Globus pallidus (tissue), 1 donor: Measurements from ENCODE around the gene CEP43.

Experiments used
- DNase-seq: peaks from one replicate; pipeline ENCODE4 v3.0.0-alpha.2; 2015; ENCODE audit warnings: low spot score

The CEP43 gene

GRCh38 chr6:166969390-166970002, 29.7 kb upstream of the CEP43 start:
- DNase-seq: no peak

- no peak for DNase-seq
These were observed 29.1 kb upstream of the CEP43 start for GRCh38 chr6:166970091-166970490.

GRCh38 chr6:166970776-166971175, 28.4 kb upstream of the CEP43 start:
- DNase-seq: no peak

GRCh38 chr6:166971271-166971670, 27.9 kb upstream of the CEP43 start:
- no peak for DNase-seq

- DNase-seq: no peak
These were observed 27.1 kb upstream of the CEP43 start for GRCh38 chr6:166972101-166972500.

GRCh38 chr6:166976636-166977035, 22.6 kb upstream of the CEP43 start:
- no peak for DNase-seq

- no peak for DNase-seq
These were observed 21.3 kb upstream of the CEP43 start for GRCh38 chr6:166977621-166978525.

- DNase-seq: no peak
These were observed 18.5 kb upstream of the CEP43 start for GRCh38 chr6:166980738-166981137.

GRCh38 chr6:166987448-166987847, 11.7 kb upstream of the CEP43 start:
- DNase-seq: no peak

GRCh38 chr6:166987930-166988329, 11.3 kb upstream of the CEP43 start:
- no peak for DNase-seq

- DNase-seq: no peak
These were observed 10.5 kb upstream of the CEP43 start for GRCh38 chr6:166988674-166989201.

- DNase-seq: no peak
These were observed 9.7 kb upstream of the CEP43 start for GRCh38 chr6:166989427-166990032.

GRCh38 chr6:166996406-166996805, 2.8 kb upstream of the CEP43 start:
- no peak for DNase-seq

- no peak for DNase-seq
These were observed 1.8 kb upstream of the CEP43 start for GRCh38 chr6:166997348-166997747.

- no peak for DNase-seq
These were observed 1.4 kb upstream of the CEP43 start for GRCh38 chr6:166997768-166998255.

GRCh38 chr6:166998256-166999144, 697 bp upstream of the CEP43 start:
- no peak for DNase-seq

- DNase-seq: no peak
These were observed 672 bp downstream of the CEP43 start for GRCh38 chr6:166999884-167000253.

- no peak for DNase-seq
These were observed 1.6 kb downstream of the CEP43 start for GRCh38 chr6:167000759-167001158.

- DNase-seq: no peak
These were observed 6.4 kb downstream of the CEP43 start for GRCh38 chr6:167005350-167006159.

- no peak for DNase-seq
These were observed 8.8 kb downstream of the CEP43 start for GRCh38 chr6:167007985-167008384.

- DNase-seq: no peak
These were observed 13.9 kb downstream of the CEP43 start for GRCh38 chr6:167013067-167013466.
